GM12878 (cell line): ENCODE results near the gene MBD5.

Experiments used
- NFIC ChIP-seq: IDR thresholded peaks from 2 replicates; pipeline ENCODE4 v1.6.1; 2012; ENCODE audit warnings: low read depth, mild to moderate bottlenecking, inconsistent platforms, low read length, moderate library complexity
- NR2F1 ChIP-seq: fragments of 450-650 bp; conservative IDR thresholded peaks from 2 replicates; pipeline ENCODE4 v1.6.1; 2017; ENCODE audit warnings: mild to moderate bottlenecking
- RFX5 ChIP-seq: IDR thresholded peaks from 2 replicates; pipeline ENCODE4 v1.6.1; 2011; ENCODE audit warnings: low read depth, low read length, improper control_type of control experiment
- SPI1 ChIP-seq: IDR thresholded peaks from 2 replicates; pipeline ENCODE4 v1.6.1; 2011; ENCODE audit warnings: low read depth, mild to moderate bottlenecking, low read length, moderate library complexity, borderline replicate concordance; ENCODE audit not compliant: insufficient read depth
- ZBTB11 ChIP-seq: fragments of 450-650 bp; formaldehyde crosslinking; IDR thresholded peaks from 2 replicates; pipeline ENCODE4 v1.5.0; 2022; ENCODE audit warnings: mild to moderate bottlenecking, missing genetic modification characterization

GRCh38 chr2:148490840-148491439 is 470.0 kb downstream of the MBD5 start:
- TF ChIP-seq NFIC = no peak
- no peak for TF ChIP-seq SPI1
- TF ChIP-seq ZBTB11 (CRISPR knock-in tag) = no peak
- no peak for TF ChIP-seq NR2F1
- TF ChIP-seq RFX5 = no peak
